CD14-positive monocyte (primary cell): ENCODE data around the gene SLC12A2. TPM values are rescaled to one million over a fixed set of nuclear protein-coding genes. Genes with fewer than 3 reads are reported as not detected.

ENCODE experiments used
- DNase-seq, 3 donors: peaks; one replicate each; pipeline ENCODE4 v3.0.0-alpha.2; 2011 to 2022
- H2AFZ ChIP-seq: 2 replicates; pipeline ENCODE4 v1.6.0; 2012; ENCODE audit warnings: mild to moderate bottlenecking, low read depth, low read length, inconsistent platforms; ENCODE audit not compliant: insufficient read depth, poor library complexity, severe bottlenecking
- H3K27ac ChIP-seq, 2 donors: 1 replicate in 1 of 2; 2 replicates in 1 of 2; pipeline ENCODE4 v1.5.1; 2012 to 2013; ENCODE audit warnings: low read length in 2 of 2, control low read depth in 1 of 2, inconsistent platforms in 1 of 2, low read depth in 1 of 2, mild to moderate bottlenecking in 1 of 2
- H3K27me3 ChIP-seq, 2 donors: one replicate each; pipeline versions ENCODE4 v1.6.0 to v1.6.1; 2011 to 2013; ENCODE audit warnings: low read length in 2 of 2; ENCODE audit not compliant: control insufficient read depth in 2 of 2, insufficient read depth in 2 of 2
- H3K36me3 ChIP-seq, 2 donors: replicated peaks in 1 of 2; 1 replicate in 1 of 2; 2 replicates in 1 of 2; pipeline versions ENCODE4 v1.5.1 to v1.6.1; 2012 to 2013; ENCODE audit warnings: low read length in 2 of 2, control low read depth in 1 of 2, inconsistent platforms in 1 of 2, mild to moderate bottlenecking in 1 of 2; ENCODE audit not compliant: insufficient read depth in 2 of 2, control insufficient read depth in 1 of 2
- H3K4me1 ChIP-seq, 2 donors: 1 replicate in 1 of 2; 2 replicates in 1 of 2; pipeline versions ENCODE4 v1.5.1 to v1.6.1; 2012 to 2013; ENCODE audit warnings: low read length in 2 of 2, control low read depth in 1 of 2, inconsistent platforms in 1 of 2, mild to moderate bottlenecking in 1 of 2, moderate library complexity in 1 of 2; ENCODE audit not compliant: insufficient read depth in 2 of 2, control insufficient read depth in 1 of 2
- H3K4me2 ChIP-seq: replicated peaks from 2 replicates; pipeline ENCODE3; 2012; ENCODE audit warnings: low read length, moderate library complexity, mild to moderate bottlenecking; ENCODE audit not compliant: poor library complexity, severe bottlenecking; ENCODE audit errors: extremely low read depth
- H3K4me3 ChIP-seq, 3 experiments: fragments of 200-600 bp in 1 of 3; sonication (generic) in 1 of 3; replicated peaks in 1 of 3; 1 replicate in 2 of 3; 2 replicates in 1 of 3; pipeline ENCODE4 v1.5.1; 2011 to 2013; ENCODE audit warnings: low read length in 3 of 3, mild to moderate bottlenecking in 3 of 3, control low read depth in 2 of 3, low read depth in 2 of 3, inconsistent platforms in 1 of 3, moderate library complexity in 1 of 3
- H3K79me2 ChIP-seq: 2 replicates; pipeline ENCODE4 v1.6.0; 2012; ENCODE audit warnings: mild to moderate bottlenecking, control low read depth, inconsistent platforms, low read length, moderate library complexity; ENCODE audit not compliant: insufficient read depth
- H3K9ac ChIP-seq: 2 replicates; pipeline ENCODE4 v1.6.0; 2017; ENCODE audit warnings: low read length, mild to moderate bottlenecking; ENCODE audit not compliant: insufficient read depth, poor library complexity, severe bottlenecking
- H3K9me3 ChIP-seq, 2 donors: replicated peaks in 1 of 2; 1 replicate in 1 of 2; 2 replicates in 1 of 2; pipeline versions ENCODE4 v1.5.1 to v1.6.1; 2012 to 2013; ENCODE audit warnings: low read length in 2 of 2, control low read depth in 1 of 2; ENCODE audit not compliant: control insufficient read depth in 1 of 2, insufficient read depth in 1 of 2
- H4K20me1 ChIP-seq: 2 replicates; pipeline ENCODE4 v1.6.0; 2012; ENCODE audit warnings: mild to moderate bottlenecking, low read length, control low read depth, moderate library complexity; ENCODE audit not compliant: insufficient read depth
- H3K27ac Mint-ChIP-seq, 7 donors: one replicate each; pipeline ENCODE4 v1.8.0; 2020; ENCODE audit warnings: mild to moderate bottlenecking in 7 of 7, mixed read lengths in 7 of 7, moderate library complexity in 6 of 7, inconsistent platforms in 2 of 7
- H3K27me3 Mint-ChIP-seq, 3 donors: one replicate each; pipeline ENCODE4 v1.8.0; 2021 to 2022; ENCODE audit warnings: low read depth in 3 of 3, mild to moderate bottlenecking in 3 of 3, mixed read lengths in 3 of 3, moderate library complexity in 3 of 3, inconsistent platforms in 1 of 3
- H3K36me3 Mint-ChIP-seq, 2 donors: one replicate each; pipeline ENCODE4 v1.8.0; 2020; ENCODE audit warnings: mixed read lengths in 2 of 2, inconsistent platforms in 1 of 2, mild to moderate bottlenecking in 1 of 2
- H3K4me1 Mint-ChIP-seq: one replicate; pipeline ENCODE4 v1.8.0; 2020; ENCODE audit warnings: mild to moderate bottlenecking, mixed read lengths
- H3K4me3 Mint-ChIP-seq, 2 donors: one replicate each; pipeline ENCODE4 v1.8.0; 2020; ENCODE audit warnings: mild to moderate bottlenecking in 2 of 2, mixed read lengths in 2 of 2, moderate library complexity in 1 of 2
- H3K9me3 Mint-ChIP-seq, 7 donors: one replicate each; pipeline ENCODE4 v1.8.0; 2020 to 2022; ENCODE audit warnings: mixed read lengths in 7 of 7, mild to moderate bottlenecking in 6 of 7, moderate library complexity in 6 of 7, inconsistent platforms in 2 of 7
- WGBS: methylation state at CpG from one replicate; pipeline ENCODE4 v1.1.5; 2013; ENCODE audit warnings: missing lambda C conversion rate; ENCODE audit not compliant: insufficient coverage; 5-methylcytosine and 5-hydroxymethylcytosine counted together
- intact Hi-C, 2 donors: fragments of 100-400 bp; cut with micrococcal nuclease; formaldehyde crosslinking; loops; one replicate each; pipeline versions ENCODE4 v1.15.0 to v1.15.1; 2023
- polyA plus RNA-seq, 3 donors: library from polyadenylated mRNA; depleted of rRNA in 1 of 3; unstranded in 2 of 3; stranded (reverse) in 1 of 3; fragments of 300-500 nt in 2 of 3; fragments of >200 nt in 1 of 3; fragmentation: Illumina TruSeq in 2 of 3; gene quantifications; 1 replicate in 2 of 3; 2 replicates in 1 of 3; pipeline ENCODE4 v1.2.3, GENCODE V29; 2012 to 2021
- TF ChIP-seq, protein P1 (sequence below): fragments of 200-600 bp; IDR thresholded peaks from one replicate; pipeline ENCODE4 v1.8.0; 2022; ENCODE audit warnings: antibody characterized with exemption, mild to moderate bottlenecking

Gene SLC12A2
- polyA plus RNA-seq, 3 donors: 1.0 to 1.2 (median 1.0) TPM

DNA sequence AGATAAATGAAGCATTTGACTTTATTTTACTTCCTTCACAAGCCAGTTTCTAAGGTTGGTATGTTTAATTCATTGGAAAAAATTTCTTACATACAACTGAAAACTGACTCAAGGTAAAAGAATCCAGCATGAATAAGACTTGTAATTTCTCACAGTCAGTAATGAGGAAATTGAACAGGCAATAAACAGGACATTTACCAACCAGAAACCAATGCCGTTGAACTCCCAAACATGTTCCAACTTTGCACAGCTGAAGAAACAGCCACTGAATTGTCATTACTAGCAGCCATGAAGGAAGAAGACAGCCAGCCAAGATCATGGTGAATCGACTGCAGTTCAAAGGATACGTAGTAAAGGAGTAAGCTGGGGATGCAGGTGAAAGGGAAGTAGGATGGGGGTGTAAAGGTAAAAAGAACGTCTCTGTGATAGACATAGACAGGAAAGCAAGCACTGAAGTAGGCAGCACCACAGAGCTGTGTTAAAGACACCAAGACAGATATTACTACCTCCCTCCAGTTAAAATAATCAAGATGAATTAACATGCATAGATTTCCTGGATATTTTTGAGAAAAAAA lies 21.3 kb upstream of the SLC12A2 start:
- H3K4me2 ChIP-seq: no peak overlapping the region
- intact Hi-C loops: no loop called here
- H3K4me1 Mint-ChIP-seq: no peaks in the 10 kb centered on the region
- H3K36me3 Mint-ChIP-seq: no peaks in the 10 kb centered on the region
- 88% methylated on average over 3 of the region's 4 CpGs for WGBS
- no peaks in the 10 kb centered on the region for H3K36me3 ChIP-seq
- TF ChIP-seq, protein P1, sequence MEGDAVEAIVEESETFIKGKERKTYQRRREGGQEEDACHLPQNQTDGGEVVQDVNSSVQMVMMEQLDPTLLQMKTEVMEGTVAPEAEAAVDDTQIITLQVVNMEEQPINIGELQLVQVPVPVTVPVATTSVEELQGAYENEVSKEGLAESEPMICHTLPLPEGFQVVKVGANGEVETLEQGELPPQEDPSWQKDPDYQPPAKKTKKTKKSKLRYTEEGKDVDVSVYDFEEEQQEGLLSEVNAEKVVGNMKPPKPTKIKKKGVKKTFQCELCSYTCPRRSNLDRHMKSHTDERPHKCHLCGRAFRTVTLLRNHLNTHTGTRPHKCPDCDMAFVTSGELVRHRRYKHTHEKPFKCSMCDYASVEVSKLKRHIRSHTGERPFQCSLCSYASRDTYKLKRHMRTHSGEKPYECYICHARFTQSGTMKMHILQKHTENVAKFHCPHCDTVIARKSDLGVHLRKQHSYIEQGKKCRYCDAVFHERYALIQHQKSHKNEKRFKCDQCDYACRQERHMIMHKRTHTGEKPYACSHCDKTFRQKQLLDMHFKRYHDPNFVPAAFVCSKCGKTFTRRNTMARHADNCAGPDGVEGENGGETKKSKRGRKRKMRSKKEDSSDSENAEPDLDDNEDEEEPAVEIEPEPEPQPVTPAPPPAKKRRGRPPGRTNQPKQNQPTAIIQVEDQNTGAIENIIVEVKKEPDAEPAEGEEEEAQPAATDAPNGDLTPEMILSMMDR: no peak
- H3K4me1 ChIP-seq: no peaks in the 10 kb centered on the region
- H2AFZ ChIP-seq: no peak overlapping the region
- H3K9ac ChIP-seq: no peak overlapping the region
- H4K20me1 ChIP-seq: no peaks in the 10 kb centered on the region
- no peak overlapping the region for H3K4me3 ChIP-seq
- H3K27me3 ChIP-seq: no peaks in the 10 kb centered on the region
- no peaks in the 10 kb centered on the region for H3K79me2 ChIP-seq
- H3K4me3 Mint-ChIP-seq: no peak overlapping the region
- H3K9me3 Mint-ChIP-seq: no peaks in the 10 kb centered on the region
- H3K9me3 ChIP-seq: no peaks in the 10 kb centered on the region
- no peak for DNase-seq
- H3K27ac ChIP-seq: no peak overlapping the region
- H3K27ac Mint-ChIP-seq: no peak overlapping the region
- H3K27me3 Mint-ChIP-seq: no peaks in the 10 kb centered on the region

DNA sequence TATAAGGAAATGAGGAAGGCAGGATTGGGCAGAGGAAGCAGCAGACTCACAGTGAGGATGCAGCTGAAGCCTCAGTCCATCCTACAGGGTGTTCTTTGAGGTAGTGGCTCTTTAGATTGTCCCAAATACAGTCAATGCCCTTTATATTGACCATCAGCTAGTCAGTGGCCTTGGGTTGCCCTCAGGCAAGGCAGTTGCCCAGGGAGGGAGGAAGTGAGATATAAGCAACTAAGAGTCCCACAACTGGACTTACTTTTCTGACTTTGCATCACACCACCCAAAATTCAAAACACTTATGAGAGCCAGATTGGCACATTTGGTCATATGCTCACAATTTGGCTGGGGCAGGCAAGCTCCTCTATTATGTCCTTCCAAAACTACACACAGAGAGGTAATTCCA lies 9.4 kb upstream of the SLC12A2 start:
- Mint-ChIP-seq H3K4me1 (peaks cover 9% of the 10 kb centered on the region), H3K4me3 (no peak overlapping the region)

More for the DNA sequence above, 9.4 kb upstream of the SLC12A2 start:
- H3K4me3 ChIP-seq: no peak overlapping the region
- H3K36me3 ChIP-seq: no peaks in the 10 kb centered on the region
- Mint-ChIP-seq H3K27ac (no peak overlapping the region), H3K36me3 (peaks cover 3 to 5% of the 10 kb centered on the region in 2 donors), H3K9me3 (no peaks in the 10 kb centered on the region), H3K27me3 (peaks cover 0 to 1% (median 0%) of the 10 kb centered on the region in 3 donors)
- no peak overlapping the region for H3K4me2 ChIP-seq
- H2AFZ ChIP-seq: no peak overlapping the region
- TF ChIP-seq, protein P1: no peak
- no peaks in the 10 kb centered on the region for H3K9me3 ChIP-seq
- intact Hi-C loops: no loop called here
- no peaks in the 10 kb centered on the region for H4K20me1 ChIP-seq
- no peaks in the 10 kb centered on the region for H3K79me2 ChIP-seq
- H3K27ac ChIP-seq: no peak overlapping the region
- H3K9ac ChIP-seq: no peak overlapping the region
- DNase-seq: no peak
- no peaks in the 10 kb centered on the region for H3K27me3 ChIP-seq
- no peaks in the 10 kb centered on the region for H3K4me1 ChIP-seq
